ENCODE measurements around the gene RASGRF2.

GRCh38 chr5:80937584-80938356, 22.4 kb upstream of the RASGRF2 start:
- TF ChIP-seq CTCF (IDR thresholded peaks at IDR 0.05; ENCODE audit: control extremely low read depth in 1 of 3, insufficient read depth in 1 of 3, low read depth in 1 of 3, low read length in 3 of 3) = no peak
- no peak for TF ChIP-seq SRF (IDR thresholded peaks at IDR 0.05; ENCODE audit: low read depth, low read length)
- TF ChIP-seq SUZ12 (IDR thresholded peaks at IDR 0.05; ENCODE audit: low read length) = no peak
- TF ChIP-seq EGR1 (IDR thresholded peaks at IDR 0.05; ENCODE audit: borderline replicate concordance, low read depth, low read length) = no peak
- no peak for TF ChIP-seq CREB1 (IDR thresholded peaks at IDR 0.05)
- TF ChIP-seq EZH2 (IDR thresholded peaks at IDR 0.05; ENCODE audit: low read depth, low read length, severe bottlenecking) = no peak

Data from H1 (cell line).